ENCODE measurements around the gene COMMD7.

COMMD7 gene

GRCh38 chr20:32743237-32744112, at the start of gene COMMD7:
Gene COMMD7, minus strand, starts transcription at chr20:32743467. Its CDS starts 76 bp downstream, at chr20:32743391.
- Mint-ChIP-seq H3K36me3 (ENCODE audit: low read depth) (peaks cover 9% of the 10 kb centered on the region), H3K27me3 (ENCODE audit: low read depth) (no peaks in the 10 kb centered on the region), H3K27ac (peak within 1 kb of the TSS; percentile 99), H3K9me3 (no peaks in the 10 kb centered on the region), H3K4me3 (peak within 1 kb of the TSS; percentile 96), H3K4me1 (ENCODE audit: low read depth) (peaks cover 28% of the 10 kb centered on the region)

- no peak overlapping the region for H3K4me3 Mint-ChIP-seq
Measured at GRCh38 chr20:32792731-32793458, 49.6 kb upstream of the COMMD7 start.

GRCh38 chr20:32792316-32792715, 49.0 kb upstream of the COMMD7 start:
- H3K4me3 Mint-ChIP-seq, result no peak overlapping the region
- H3K4me1 Mint-ChIP-seq (ENCODE audit: low read depth), result peaks cover 21% of the 10 kb centered on the region
- no peaks in the 10 kb centered on the region for H3K9me3 Mint-ChIP-seq
- no peaks in the 10 kb centered on the region for H3K36me3 Mint-ChIP-seq (ENCODE audit: low read depth)
- no peaks in the 10 kb centered on the region for H3K27me3 Mint-ChIP-seq (ENCODE audit: low read depth)
- H3K27ac Mint-ChIP-seq, result no peak overlapping the region

More at GRCh38 chr20:32792731-32793458, 49.6 kb upstream of the COMMD7 start:
- H3K27ac Mint-ChIP-seq, result no peak overlapping the region
- H3K9me3 Mint-ChIP-seq, result no peaks in the 10 kb centered on the region
- no peaks in the 10 kb centered on the region for H3K36me3 Mint-ChIP-seq (ENCODE audit: low read depth)
- H3K4me1 Mint-ChIP-seq (ENCODE audit: low read depth), result peaks cover 21% of the 10 kb centered on the region
- no peaks in the 10 kb centered on the region for H3K27me3 Mint-ChIP-seq (ENCODE audit: low read depth)

GRCh38 chr20:32790751-32791057, 47.4 kb upstream of the COMMD7 start:
- no peaks in the 10 kb centered on the region for H3K9me3 Mint-ChIP-seq
- no peaks in the 10 kb centered on the region for H3K27me3 Mint-ChIP-seq (ENCODE audit: low read depth)
- H3K4me1 Mint-ChIP-seq (ENCODE audit: low read depth), result peaks cover 19% of the 10 kb centered on the region
- H3K27ac Mint-ChIP-seq, result no peak overlapping the region
- no peak overlapping the region for H3K4me3 Mint-ChIP-seq
- H3K36me3 Mint-ChIP-seq (ENCODE audit: low read depth), result no peaks in the 10 kb centered on the region

- Mint-ChIP-seq H3K27ac (no peak overlapping the region), H3K4me3 (no peak overlapping the region), H3K36me3 (ENCODE audit: low read depth) (no peaks in the 10 kb centered on the region), H3K27me3 (ENCODE audit: low read depth) (no peaks in the 10 kb centered on the region), H3K9me3 (no peaks in the 10 kb centered on the region), H3K4me1 (ENCODE audit: low read depth) (peaks cover 19% of the 10 kb centered on the region)
Measured at GRCh38 chr20:32789896-32790750, 46.9 kb upstream of the COMMD7 start.

- H3K9me3 Mint-ChIP-seq, result no peaks in the 10 kb centered on the region
- no peak overlapping the region for H3K4me3 Mint-ChIP-seq
- peaks cover 4% of the 10 kb centered on the region for H3K4me1 Mint-ChIP-seq (ENCODE audit: low read depth)
- no peaks in the 10 kb centered on the region for H3K36me3 Mint-ChIP-seq (ENCODE audit: low read depth)
- H3K27me3 Mint-ChIP-seq (ENCODE audit: low read depth), result no peaks in the 10 kb centered on the region
- no peak overlapping the region for H3K27ac Mint-ChIP-seq
Measured at GRCh38 chr20:32787168-32787567, 43.9 kb upstream of the COMMD7 start.

- H3K4me1 Mint-ChIP-seq (ENCODE audit: low read depth), result peaks cover 2% of the 10 kb centered on the region
- H3K4me3 Mint-ChIP-seq, result no peak overlapping the region
- no peaks in the 10 kb centered on the region for H3K9me3 Mint-ChIP-seq
Measured at GRCh38 chr20:32786059-32786760, 42.9 kb upstream of the COMMD7 start.

GRCh38 chr20:32784369-32785080, 41.3 kb upstream of the COMMD7 start:
- H3K27ac Mint-ChIP-seq, result no peak overlapping the region
- no peaks in the 10 kb centered on the region for H3K9me3 Mint-ChIP-seq
- H3K4me3 Mint-ChIP-seq, result no peak overlapping the region
- H3K4me1 Mint-ChIP-seq (ENCODE audit: low read depth), result no peaks in the 10 kb centered on the region
- no peaks in the 10 kb centered on the region for H3K36me3 Mint-ChIP-seq (ENCODE audit: low read depth)
- no peaks in the 10 kb centered on the region for H3K27me3 Mint-ChIP-seq (ENCODE audit: low read depth)

More at GRCh38 chr20:32786059-32786760, 42.9 kb upstream of the COMMD7 start:
- H3K36me3 Mint-ChIP-seq (ENCODE audit: low read depth), result no peaks in the 10 kb centered on the region
- no peak overlapping the region for H3K27ac Mint-ChIP-seq
- H3K27me3 Mint-ChIP-seq (ENCODE audit: low read depth), result no peaks in the 10 kb centered on the region

GRCh38 chr20:32780749-32781655, 37.7 kb upstream of the COMMD7 start:
- H3K4me3 Mint-ChIP-seq, result no peak overlapping the region
- H3K9me3 Mint-ChIP-seq, result no peaks in the 10 kb centered on the region
- peaks cover 4% of the 10 kb centered on the region for H3K4me1 Mint-ChIP-seq (ENCODE audit: low read depth)
- H3K27ac Mint-ChIP-seq, result no peak overlapping the region
- no peaks in the 10 kb centered on the region for H3K36me3 Mint-ChIP-seq (ENCODE audit: low read depth)
- no peaks in the 10 kb centered on the region for H3K27me3 Mint-ChIP-seq (ENCODE audit: low read depth)

- Mint-ChIP-seq H3K4me1 (ENCODE audit: low read depth) (peaks cover 4% of the 10 kb centered on the region), H3K4me3 (no peak overlapping the region)
Measured at GRCh38 chr20:32780278-32780677, 37.0 kb upstream of the COMMD7 start.

GRCh38 chr20:32779500-32780211, 36.4 kb upstream of the COMMD7 start:
- no peaks in the 10 kb centered on the region for H3K36me3 Mint-ChIP-seq (ENCODE audit: low read depth)
- H3K27me3 Mint-ChIP-seq (ENCODE audit: low read depth), result no peaks in the 10 kb centered on the region
- no peak overlapping the region for H3K27ac Mint-ChIP-seq
- no peak overlapping the region for H3K4me3 Mint-ChIP-seq
- H3K4me1 Mint-ChIP-seq (ENCODE audit: low read depth), result peaks cover 4% of the 10 kb centered on the region
- H3K9me3 Mint-ChIP-seq, result no peaks in the 10 kb centered on the region

More at GRCh38 chr20:32780278-32780677, 37.0 kb upstream of the COMMD7 start:
- no peak overlapping the region for H3K27ac Mint-ChIP-seq
- H3K36me3 Mint-ChIP-seq (ENCODE audit: low read depth), result no peaks in the 10 kb centered on the region
- no peaks in the 10 kb centered on the region for H3K27me3 Mint-ChIP-seq (ENCODE audit: low read depth)
- H3K9me3 Mint-ChIP-seq, result no peaks in the 10 kb centered on the region

- H3K27ac Mint-ChIP-seq, result no peak overlapping the region
- no peaks in the 10 kb centered on the region for H3K9me3 Mint-ChIP-seq
- peaks cover 4% of the 10 kb centered on the region for H3K4me1 Mint-ChIP-seq (ENCODE audit: low read depth)
- H3K4me3 Mint-ChIP-seq, result no peak overlapping the region
- H3K27me3 Mint-ChIP-seq (ENCODE audit: low read depth), result no peaks in the 10 kb centered on the region
- no peaks in the 10 kb centered on the region for H3K36me3 Mint-ChIP-seq (ENCODE audit: low read depth)
Measured at GRCh38 chr20:32777177-32777956, 34.1 kb upstream of the COMMD7 start.
